Thoracic aorta (tissue), 2 donors: ENCODE data around the gene CEACAM3. TPM values are rescaled to one million over a fixed set of nuclear protein-coding genes. Genes with fewer than 3 reads are reported as not detected.
A peak's percentile ranks its signal among the peaks of the same experiment; 100 is the strongest.

ENCODE experiments used
- ATAC-seq: fragments of 150-250 bp; one replicate; pipeline ENCODE4 v1.8.0; 2017; ENCODE audit warnings: low read depth; ENCODE audit not compliant: insufficient number of reproducible peaks, low FRiP score
- DNase-seq: peaks from one replicate; pipeline ENCODE4 v3.0.0-alpha.2; 2020; ENCODE audit warnings: low spot score
- H3K27ac ChIP-seq, 2 donors: fragments of 200-600 bp; sonication (generic); 1 replicate in 1 of 2; 2 replicates in 1 of 2; pipeline ENCODE4 v1.5.1; 2016; ENCODE audit warnings: mild to moderate bottlenecking in 2 of 2, moderate library complexity in 2 of 2
- H3K27me3 ChIP-seq: fragments of 200-600 bp; sonication (generic); replicated peaks from 2 replicates; pipeline ENCODE4 v1.6.0; 2016; ENCODE audit warnings: mild to moderate bottlenecking; ENCODE audit not compliant: insufficient read depth
- H3K36me3 ChIP-seq: fragments of 200-600 bp; sonication (generic); one replicate; pipeline ENCODE4 v1.5.1; 2016
- H3K4me1 ChIP-seq, 2 donors: fragments of 200-600 bp; sonication (generic); 1 replicate in 1 of 2; 2 replicates in 1 of 2; pipeline versions ENCODE4 v1.5.1 to v1.6.0; 2016; ENCODE audit warnings: low read depth in 2 of 2, mild to moderate bottlenecking in 1 of 2; ENCODE audit not compliant: control insufficient read depth in 1 of 2
- H3K4me3 ChIP-seq: fragments of 200-600 bp; sonication (generic); 2 replicates; pipeline ENCODE4 v1.5.1; 2016; ENCODE audit warnings: mild to moderate bottlenecking
- H3K9me3 ChIP-seq: fragments of 200-600 bp; sonication (generic); 2 replicates; pipeline ENCODE4 v1.5.1; 2016
- CTCF ChIP-seq: fragments of 200-600 bp; sonication (generic); IDR thresholded peaks from one replicate; pipeline ENCODE4 v1.5.1; 2019; ENCODE audit warnings: antibody characterized with exemption
- total RNA-seq, 2 donors: library from RNA; depleted of rRNA; stranded (reverse); fragments of >200 nt; gene quantifications; one replicate each; pipeline versions ENCODE4 v1.1.0 to v1.2.3, GENCODE V29; 2016

The CEACAM3 gene
- total RNA-seq, 2 donors from 2014 or later = not detected

- no peak for TF ChIP-seq CTCF
- no peak overlapping the region for H3K4me3 ChIP-seq
- no peaks in the 10 kb centered on the region for H3K9me3 ChIP-seq
- no peak for ATAC-seq
- H3K36me3 ChIP-seq = no peaks in the 10 kb centered on the region
- DNase-seq = no peak
- no peaks in the 10 kb centered on the region for H3K27me3 ChIP-seq
- H3K27ac ChIP-seq = no peak overlapping the region
- no peaks in the 10 kb centered on the region for H3K4me1 ChIP-seq
Observed at GRCh38 chr19:41853768-41854167, 57.4 kb downstream of the CEACAM3 start.

DNA sequence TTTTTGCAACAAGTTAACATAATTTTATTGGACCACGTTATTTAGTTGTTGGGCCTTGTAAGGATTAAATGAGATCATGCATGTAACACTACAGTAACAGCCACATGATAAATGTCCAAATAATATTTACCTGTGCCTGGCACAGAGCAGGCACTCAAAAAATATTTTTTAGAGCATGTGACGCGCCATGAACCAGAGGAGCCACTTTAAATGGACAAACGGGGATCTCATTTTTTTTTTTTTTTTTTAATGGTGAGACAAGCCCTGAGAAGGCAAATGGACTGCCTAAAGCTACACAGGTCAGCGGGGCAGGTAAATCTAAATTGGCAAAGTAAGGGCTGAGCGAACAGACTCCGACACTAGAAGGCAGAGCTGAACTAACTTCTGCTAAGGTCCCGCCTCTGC, 62.8 kb downstream of the CEACAM3 start:
- Histone ChIP-seq H3K27ac (peak overlapping the region; percentile 95), H3K36me3 (peaks cover 23% of the 10 kb centered on the region), H3K4me3 (peak overlapping the region; percentile 96), H3K27me3 (no peaks in the 10 kb centered on the region), H3K4me1 (peaks cover 22 to 30% of the 10 kb centered on the region in 2 donors), H3K9me3 (no peaks in the 10 kb centered on the region)
- TF ChIP-seq CTCF = no peak
- DNase-seq = no peak
- no peak for ATAC-seq

DNA sequence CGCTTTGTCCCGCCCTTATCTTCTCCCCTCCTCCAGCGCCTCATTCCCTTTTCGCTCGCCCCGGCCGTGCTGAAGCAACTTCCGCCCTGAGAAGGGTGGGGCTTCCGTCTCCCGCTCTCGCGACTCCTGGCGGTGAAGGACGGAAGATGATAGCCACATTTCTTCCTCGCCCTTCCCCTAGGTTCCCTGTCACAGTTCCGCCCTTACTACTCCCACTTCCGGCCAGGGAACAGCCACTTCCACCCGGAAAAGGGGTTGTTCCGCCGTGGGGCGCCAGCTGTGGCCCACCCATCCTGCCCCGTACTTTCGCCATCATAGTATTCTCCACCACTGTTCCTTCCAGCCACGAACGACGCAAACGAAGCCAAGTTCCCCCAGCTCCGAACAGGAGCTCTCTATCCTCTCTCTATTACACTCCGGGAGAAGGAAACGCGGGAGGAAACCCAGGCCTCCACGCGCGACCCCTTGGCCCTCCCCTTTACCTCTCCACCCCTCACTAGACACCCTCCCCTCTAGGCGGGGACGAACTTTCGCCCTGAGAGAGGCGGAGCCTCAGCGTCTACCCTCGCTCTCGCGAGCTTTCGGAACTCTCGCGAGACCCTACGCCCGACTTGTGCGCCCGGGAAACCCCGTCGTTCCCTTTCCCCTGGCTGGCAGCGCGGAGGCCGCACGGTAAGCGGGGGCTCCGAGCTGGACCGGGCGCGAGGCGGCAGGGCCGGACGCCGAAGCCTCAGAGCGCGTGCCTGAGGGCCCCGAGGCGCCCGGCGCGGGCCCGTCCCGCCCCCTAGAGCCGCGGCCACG, 63.4 kb downstream of the CEACAM3 start, which contains the start of gene RPS19:
Gene RPS19 (plus strand): TSS at position 638 of the 801 bp plus-strand sequence. CDS start 520 bp downstream, outside the sequence.
- peak; percentile 78 for TF ChIP-seq CTCF
- Histone ChIP-seq H3K36me3 (peaks cover 29% of the 10 kb centered on the region), H3K9me3 (no peaks in the 10 kb centered on the region), H3K4me1 (peaks cover 22 to 30% of the 10 kb centered on the region in 2 donors), H3K27me3 (no peaks in the 10 kb centered on the region), H3K4me3 (peak within 1 kb of the TSS; percentile 96), H3K27ac (peak within 1 kb of the TSS; percentile 95)
- DNase-seq (peak; percentile 89), ATAC-seq (peak; percentile 98)

DNA sequence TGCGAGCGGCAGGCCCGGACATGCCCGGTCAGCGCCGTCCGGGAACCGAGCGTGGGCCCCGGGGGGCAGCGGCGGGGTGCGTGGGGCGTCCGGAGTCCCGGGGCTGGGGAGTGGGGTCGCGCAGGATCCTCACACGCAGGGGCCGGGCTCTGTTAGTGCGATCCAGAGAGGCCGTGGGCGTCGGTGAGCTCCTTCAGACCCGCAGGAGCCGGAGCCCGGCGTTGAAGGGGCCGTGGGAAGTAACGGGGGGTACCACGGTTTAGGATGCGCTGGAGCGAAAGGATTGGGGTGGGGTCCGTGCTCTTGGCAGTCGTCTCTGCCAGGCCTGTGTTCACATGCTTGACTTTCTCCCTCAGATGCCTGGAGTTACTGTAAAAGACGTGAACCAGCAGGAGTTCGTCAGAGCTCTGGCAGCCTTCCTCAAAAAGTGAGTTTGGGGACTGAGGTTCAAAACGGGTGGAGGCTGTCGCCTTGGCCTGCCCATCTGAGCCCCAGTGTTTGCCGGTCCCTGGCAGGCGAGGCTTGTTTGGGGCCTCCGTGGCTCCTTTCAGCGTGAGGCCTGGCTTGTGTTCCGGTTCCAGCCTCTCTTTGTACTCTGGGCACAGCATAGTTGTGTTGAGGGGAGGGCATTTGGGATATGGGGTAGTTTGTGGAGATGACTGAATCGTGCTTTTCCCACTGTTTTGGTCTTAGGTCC, 64.2 kb downstream of the CEACAM3 start:
- no peak for TF ChIP-seq CTCF
- Histone ChIP-seq H3K4me3 (peak overlapping the region; percentile 96), H3K9me3 (no peaks in the 10 kb centered on the region), H3K27ac (peak overlapping the region; percentile 95), H3K27me3 (no peaks in the 10 kb centered on the region), H3K4me1 (peaks cover 22 to 30% of the 10 kb centered on the region in 2 donors), H3K36me3 (peaks cover 36% of the 10 kb centered on the region)
- DNase-seq (no peak), ATAC-seq (no peak)

Other genes with a start within 250 kb of the CEACAM3 start
- gene CEACAM21, start 220.4 kb upstream of the CEACAM3 start, total RNA-seq = 1 to 10 TPM; 1.1 to 6.9 TPM
- 1 to 10 TPM in 1 of 2 donors, not detected in 1; 4.0 TPM for gene CEACAM4, start 169.5 kb upstream of the CEACAM3 start, total RNA-seq
- not detected for gene CEACAM7, start 108.3 kb upstream of the CEACAM3 start, total RNA-seq
- not detected for gene CEACAM5, start 88.0 kb upstream of the CEACAM3 start, total RNA-seq
- not detected for gene CEACAM6, start 41.1 kb upstream of the CEACAM3 start, total RNA-seq
- gene LYPD4, start 48.1 kb downstream of the CEACAM3 start, total RNA-seq = not detected
- not detected for gene DMRTC2, start 48.5 kb downstream of the CEACAM3 start, total RNA-seq
- gene RPS19, start 63.7 kb downstream of the CEACAM3 start, total RNA-seq = 100 to 1,000 TPM; 347 to 429 TPM
- not detected for gene CD79A, start 80.7 kb downstream of the CEACAM3 start, total RNA-seq
- gene ARHGEF1, start 86.6 kb downstream of the CEACAM3 start, total RNA-seq = 100 to 1,000 TPM in 1 of 2 donors, 10 to 100 TPM in 1; 75.3 to 104 TPM
- gene ERFL, start 131.9 kb downstream of the CEACAM3 start, total RNA-seq = under 1 TPM; 0.28 to 0.41 TPM
- gene RABAC1, start 162.7 kb downstream of the CEACAM3 start, total RNA-seq = 100 to 1,000 TPM; 130 to 332 TPM
- gene ATP1A3, start 197.6 kb downstream of the CEACAM3 start, total RNA-seq = under 1 TPM in 1 of 2 donors, not detected in 1; 0.14 TPM